NCI-H2107 treated with DMSO at 0.1 percent for 48 hours (cell line): ENCODE measurements around the gene ZBTB40.
A peak's percentile ranks its signal among the peaks of the same experiment; 100 is the strongest.

Experiments
- DNase-seq: peaks from one replicate; lab custom pipeline; 2025; ENCODE audit not compliant: unreplicated experiment; lab: John Stamatoyannopoulos, UW

The ZBTB40 gene

DNA sequence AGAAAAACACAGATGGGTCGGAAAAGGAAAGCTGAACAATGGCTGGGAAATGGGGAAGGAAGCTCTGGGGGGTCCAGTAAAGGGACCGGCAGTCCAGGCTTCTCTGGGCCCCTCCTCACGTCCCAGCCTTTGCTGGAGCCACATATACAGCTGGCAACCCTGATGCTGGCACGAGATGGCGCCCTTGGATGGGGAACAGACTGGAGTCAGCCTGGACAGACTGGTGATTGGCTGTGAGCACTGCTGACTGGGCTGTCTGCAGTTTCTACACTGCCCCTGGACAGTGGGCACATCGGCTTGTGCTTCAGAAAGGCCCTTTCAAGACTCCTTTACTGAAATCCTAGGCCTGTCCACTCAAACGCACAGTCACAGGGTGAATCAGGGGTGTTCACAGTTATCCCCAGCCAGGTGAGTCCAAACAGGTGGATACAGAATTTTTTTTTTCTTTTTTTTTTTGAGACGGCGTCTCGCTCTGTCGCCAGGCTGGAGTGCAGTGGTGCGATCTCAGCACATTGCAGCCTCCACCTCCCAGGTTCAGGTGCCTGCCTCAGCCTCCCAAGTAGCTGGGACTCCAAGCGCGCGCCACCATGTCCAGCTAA lies 31.1 kb upstream of the ZBTB40 start:
- peak; percentile 55 for DNase-seq

DNA sequence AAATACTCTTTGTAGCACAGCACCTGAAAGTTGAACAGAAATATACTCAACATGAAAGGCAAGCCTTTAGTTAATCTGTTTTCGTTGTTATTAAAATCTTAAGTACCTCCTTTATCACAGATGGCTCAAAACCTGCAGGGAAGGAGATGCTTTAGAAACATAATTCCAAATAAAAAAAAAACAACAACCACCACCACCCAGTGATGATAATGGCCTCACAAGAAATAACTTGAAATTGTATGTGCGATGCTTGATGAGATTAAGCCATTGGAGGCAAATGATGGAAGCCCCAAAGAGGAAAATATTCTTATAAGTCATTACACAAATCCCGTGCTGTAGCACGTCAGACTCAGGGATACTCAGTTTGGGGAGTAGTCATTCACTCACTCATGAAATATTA lies 24.9 kb upstream of the ZBTB40 start:
- DNase-seq = no peak

GRCh38 chr1:22428672-22429071 lies 23.0 kb upstream of the ZBTB40 start:
- DNase-seq = no peak

DNA sequence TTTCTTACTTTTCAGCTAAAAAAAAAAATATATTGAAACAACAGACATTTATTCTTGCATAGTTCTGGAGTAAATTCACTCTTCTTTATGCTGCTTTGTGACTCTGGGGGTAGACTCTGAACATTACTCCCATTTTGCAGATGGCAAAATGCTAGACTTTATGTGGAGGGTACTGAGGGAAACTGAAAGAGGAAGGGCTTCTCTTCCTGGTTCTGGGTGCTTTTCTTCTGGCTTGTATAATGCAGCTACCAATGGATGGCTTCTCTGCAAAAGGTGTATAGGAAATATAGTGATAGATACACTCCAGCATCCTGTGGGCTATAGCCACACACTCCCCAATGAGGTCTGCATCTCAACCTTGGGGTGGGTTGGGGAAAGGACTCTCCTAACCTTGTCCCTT lies 19.7 kb upstream of the ZBTB40 start:
- no peak for DNase-seq

DNA sequence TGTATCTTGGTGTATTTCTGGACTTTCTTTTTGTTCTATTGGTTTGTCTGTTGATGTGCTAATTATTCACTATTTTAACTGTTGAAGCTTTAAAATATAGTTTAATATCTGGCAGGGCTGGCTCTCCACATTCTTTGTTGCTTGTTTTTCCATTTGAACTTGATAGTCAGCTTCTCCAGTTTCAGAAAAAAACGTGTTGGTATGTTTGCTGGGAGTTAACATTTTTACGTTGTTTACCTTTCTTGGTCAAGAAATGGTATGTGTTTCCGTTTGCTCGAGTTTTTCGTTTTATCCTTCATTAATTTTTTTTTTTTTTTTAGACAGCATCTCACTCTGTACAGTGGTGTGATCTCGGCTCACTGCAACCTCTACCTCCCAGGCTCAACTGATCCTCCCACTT lies 16.9 kb upstream of the ZBTB40 start:
- DNase-seq = no peak

DNA sequence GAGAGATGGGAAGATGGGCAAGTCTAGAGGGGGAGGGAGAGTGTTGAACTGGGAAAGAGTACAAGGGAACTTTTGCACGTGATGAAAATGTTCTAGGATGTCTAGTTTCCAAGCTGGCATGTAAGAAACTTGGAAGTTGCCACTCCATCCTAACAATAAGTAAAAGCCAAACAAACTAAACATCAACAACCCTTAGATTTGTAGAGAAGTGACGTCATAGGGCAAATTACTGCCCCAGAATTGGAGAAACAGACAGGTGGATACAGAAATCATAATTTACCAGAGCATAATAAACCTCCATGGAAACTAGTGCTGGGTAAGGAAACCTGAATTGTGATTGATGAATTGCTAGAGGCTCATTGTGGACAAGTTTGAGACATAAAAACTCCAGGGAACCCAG lies 14.7 kb upstream of the ZBTB40 start:
- no peak for DNase-seq

GRCh38 chr1:22437573-22437972 lies 14.1 kb upstream of the ZBTB40 start:
- no peak for DNase-seq

DNA sequence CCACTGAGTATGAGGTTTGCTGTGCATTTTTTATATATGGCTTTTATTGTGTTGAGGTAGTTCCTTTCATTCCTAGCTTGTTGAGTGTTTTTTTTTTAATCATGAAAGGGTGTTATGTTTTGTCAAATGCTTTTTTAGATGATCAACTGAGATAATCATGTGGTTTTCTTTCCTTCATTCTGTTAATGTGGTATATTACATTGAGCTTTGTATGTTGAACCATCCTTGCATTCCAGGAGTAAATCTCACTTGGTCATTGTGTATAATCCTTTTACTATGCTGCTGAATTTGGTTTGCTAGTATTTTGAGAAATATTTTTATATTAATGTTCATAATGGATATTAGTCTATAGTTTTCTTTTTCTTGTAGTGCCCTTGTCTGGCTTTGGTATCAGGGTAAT lies 11.1 kb upstream of the ZBTB40 start:
- DNase-seq = no peak

DNA sequence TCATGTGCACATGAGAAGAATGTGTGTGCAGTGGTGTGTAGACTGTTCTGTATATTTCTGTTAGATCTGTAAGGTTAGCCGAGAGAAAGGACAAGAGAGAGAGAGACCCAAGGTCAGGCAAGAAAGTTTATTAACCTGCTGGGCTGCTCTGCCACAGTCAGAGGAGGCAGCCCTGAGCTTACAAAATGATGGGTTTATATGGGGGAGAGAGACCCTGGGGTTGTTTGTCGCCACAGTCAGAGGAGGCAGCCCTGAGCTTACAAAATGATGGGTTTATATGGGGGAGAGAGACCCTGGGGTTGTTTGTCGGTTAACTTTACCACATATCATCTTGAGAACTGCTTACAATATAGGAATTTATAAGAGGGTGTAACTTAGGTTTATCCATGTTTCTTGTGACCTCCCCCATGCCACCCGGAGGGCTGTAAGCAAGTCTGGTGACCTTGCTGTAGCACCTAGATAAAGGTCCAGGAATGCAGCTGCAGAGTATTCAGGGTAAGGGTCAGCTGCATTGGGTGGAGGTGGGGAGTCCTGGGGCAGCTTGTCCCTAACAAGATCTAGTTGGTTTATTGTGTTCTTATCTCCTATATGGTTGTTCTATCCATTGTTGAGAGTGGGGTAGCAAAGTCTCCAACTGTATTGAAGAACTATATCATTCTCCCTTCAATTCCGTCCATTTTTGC lies 9.3 kb upstream of the ZBTB40 start:
- no peak for DNase-seq

DNA sequence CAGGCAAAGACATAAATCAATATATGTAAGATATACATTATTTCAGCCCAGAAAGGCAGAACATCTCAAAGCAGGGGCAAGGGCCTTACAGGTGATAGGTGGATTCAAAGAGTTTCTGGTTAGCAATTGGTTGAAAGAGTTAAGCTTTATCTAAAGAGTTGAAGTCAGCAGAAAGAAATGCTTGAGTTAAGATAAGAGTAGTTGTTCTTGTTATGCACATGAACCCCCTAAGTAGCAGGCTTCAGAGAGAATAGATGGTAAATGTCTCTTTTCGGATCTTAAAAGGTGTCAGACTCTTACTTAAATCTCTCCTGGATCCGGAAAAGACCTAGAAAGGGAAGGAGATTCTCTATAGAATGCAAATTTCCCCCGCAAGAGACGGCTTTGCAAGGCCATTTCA lies 8.3 kb upstream of the ZBTB40 start:
- DNase-seq = no peak

DNA sequence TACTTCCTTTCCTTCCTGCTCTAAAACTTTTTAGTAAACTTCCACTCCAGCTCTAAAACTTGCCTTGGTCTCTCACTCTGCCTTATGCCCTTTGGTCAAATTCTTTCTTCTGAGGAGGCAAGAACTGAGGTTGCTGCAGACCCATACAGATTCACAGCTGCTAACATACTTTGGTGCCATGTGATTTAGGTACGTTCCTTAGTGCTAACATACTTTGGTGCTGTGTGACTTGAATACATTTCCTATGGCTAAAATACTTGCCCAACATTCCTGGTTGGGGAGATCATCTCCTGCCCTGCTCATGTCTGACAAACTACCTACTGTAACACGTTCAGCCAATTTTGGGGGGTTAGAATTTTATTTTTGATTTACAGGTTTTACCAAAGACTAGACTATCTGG lies 6.8 kb upstream of the ZBTB40 start:
- DNase-seq = no peak

DNA sequence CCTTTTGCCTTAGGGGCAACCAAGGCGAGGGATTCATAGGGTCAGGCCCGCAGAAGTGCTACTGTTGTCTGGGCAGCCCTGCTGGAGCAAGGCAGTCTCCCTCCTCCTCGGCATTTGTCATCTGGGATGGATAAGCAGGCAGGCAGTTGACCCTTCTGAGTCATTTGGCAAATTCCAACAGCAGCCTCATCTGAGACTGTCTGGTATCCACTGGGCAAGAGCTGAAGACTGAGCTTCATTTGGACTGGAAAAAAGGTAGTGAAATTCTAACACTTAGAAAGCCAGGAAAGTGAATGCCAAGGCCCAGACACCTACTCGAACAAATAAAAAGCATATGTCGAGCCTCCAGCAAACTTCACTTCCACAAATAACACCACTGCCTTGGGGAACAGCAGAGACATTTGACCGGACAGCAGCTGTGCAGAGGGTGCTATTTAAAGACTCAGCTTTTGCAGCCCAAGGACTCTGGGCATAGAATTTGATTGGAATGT lies 4.0 kb upstream of the ZBTB40 start:
- DNase-seq = no peak

DNA sequence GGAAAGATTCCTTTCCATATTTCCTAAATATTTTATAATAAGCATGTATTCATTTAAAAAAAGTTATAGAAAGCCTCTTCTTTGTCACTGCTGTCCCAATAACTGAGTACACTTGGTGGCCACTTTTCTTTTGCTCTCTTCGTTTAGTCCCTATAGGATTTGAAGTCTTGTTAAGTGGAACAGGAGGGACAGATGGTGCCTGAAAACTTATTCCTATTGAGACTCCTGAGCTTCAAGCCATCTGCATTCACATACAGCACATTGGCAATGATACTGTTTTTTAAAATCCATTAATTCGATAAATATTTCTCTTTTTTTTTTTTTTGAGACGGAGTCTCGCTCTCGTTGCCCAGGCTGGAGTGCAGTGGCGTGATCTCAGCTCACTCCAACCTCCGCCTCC lies 2.0 kb upstream of the ZBTB40 start:
- DNase-seq = no peak

- DNase-seq = no peak
These were observed 1.2 kb upstream of the ZBTB40 start for GRCh38 chr1:22450351-22451021.

- peak; percentile 31 for DNase-seq
These were observed 868 bp downstream of the ZBTB40 start for GRCh38 chr1:22452481-22452957.

- no peak for DNase-seq
These were observed 1.5 kb downstream of the ZBTB40 start for GRCh38 chr1:22453181-22453580.

DNA sequence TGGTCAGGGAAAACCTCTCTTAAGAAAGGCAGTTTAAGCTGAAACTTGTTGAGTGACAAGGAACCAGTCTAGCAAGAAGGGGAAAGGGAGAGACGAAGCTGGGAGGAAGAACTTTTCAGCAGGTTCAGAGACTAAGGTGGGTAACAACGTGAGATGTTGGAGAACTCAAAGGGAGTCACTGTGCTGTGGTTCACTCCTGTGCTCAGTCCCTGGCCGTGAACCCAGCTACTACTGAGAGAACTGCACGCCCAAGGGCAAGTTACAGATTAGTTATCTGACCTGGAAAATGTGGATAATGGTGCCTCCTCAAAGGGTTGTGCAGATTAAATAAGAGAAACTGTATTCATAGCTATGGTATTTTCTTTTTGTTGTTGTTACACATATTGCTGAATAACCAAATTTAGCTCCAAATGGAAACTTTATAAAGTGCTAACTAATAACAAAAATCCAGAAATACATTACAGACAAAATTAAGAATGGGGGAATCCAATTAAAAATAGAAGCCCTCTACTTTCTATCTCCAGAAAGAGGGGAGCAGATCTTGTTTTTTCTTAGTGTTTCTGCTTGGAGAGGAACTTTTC lies 2.9 kb downstream of the ZBTB40 start:
- no peak for DNase-seq

GRCh38 chr1:22457345-22457744 lies 5.7 kb downstream of the ZBTB40 start:
- no peak for DNase-seq

DNA sequence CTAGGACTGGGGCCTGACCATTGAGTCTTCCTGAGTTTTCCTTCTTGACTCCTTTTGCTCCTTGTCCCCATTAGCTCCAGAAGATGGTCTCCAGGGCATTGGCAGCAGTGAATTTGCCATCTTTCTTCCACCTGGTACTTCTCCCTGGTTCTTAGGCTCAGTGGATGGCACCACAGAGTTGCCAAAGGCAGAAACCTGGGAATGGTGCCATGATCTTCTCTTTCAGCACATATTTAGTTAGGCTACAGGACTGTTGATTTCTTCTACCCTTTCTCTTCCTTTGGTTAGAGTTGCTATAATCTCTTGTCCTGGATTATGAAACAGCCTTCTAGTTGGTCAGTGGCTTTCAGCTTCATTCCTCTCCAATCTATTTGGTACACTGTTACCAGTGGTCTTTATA lies 6.2 kb downstream of the ZBTB40 start:
- no peak for DNase-seq

- DNase-seq = no peak
These were observed 9.4 kb downstream of the ZBTB40 start for GRCh38 chr1:22461100-22461499.

GRCh38 chr1:22461678-22462527 lies 10.3 kb downstream of the ZBTB40 start:
- DNase-seq = no peak
